PC-3 (cell line): ENCODE results near the gene PAGE5.

Experiments
- EZH2 ChIP-seq: fragments of 300-600 bp; sonication (generic); IDR thresholded peaks from one replicate; pipeline ENCODE4 v1.6.1; 2017; ENCODE audit warnings: antibody characterized with exemption, mild to moderate bottlenecking, low read length; ENCODE audit not compliant: unreplicated experiment
- EZH2phosphoT487 ChIP-seq: fragments of 300-600 bp; sonication (generic); IDR thresholded peaks from 2 replicates; pipeline ENCODE4 v1.6.1; 2018; ENCODE audit warnings: mild to moderate bottlenecking, antibody characterized with exemption, low read length, borderline replicate concordance
- TF ChIP-seq, protein P1 (sequence below): fragments of 300-600 bp; sonication (generic); conservative IDR thresholded peaks from 2 replicates; pipeline ENCODE4 v1.5.1; 2017; ENCODE audit warnings: antibody characterized with exemption, low read depth, mild to moderate bottlenecking, low read length

DNA sequence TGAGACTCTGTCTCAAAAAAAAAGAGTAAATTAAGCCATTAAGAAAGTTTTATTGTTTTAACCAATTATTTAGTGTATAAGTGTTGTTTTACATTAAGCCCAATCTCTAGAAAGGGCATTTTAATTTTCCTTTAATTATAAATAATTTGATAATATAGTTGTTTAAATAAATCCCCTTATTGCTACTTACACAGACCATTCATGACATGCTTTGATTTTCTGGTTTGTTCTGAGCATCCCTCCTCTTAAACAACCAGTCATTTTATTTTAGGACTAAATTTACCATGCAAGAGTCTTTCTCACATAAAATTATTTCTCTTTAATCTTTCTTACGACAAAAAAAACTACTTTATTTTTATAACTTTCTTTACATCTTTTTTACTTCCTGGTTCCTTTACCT is 23.5 kb upstream of the PAGE5 start:
- TF ChIP-seq, protein P1, sequence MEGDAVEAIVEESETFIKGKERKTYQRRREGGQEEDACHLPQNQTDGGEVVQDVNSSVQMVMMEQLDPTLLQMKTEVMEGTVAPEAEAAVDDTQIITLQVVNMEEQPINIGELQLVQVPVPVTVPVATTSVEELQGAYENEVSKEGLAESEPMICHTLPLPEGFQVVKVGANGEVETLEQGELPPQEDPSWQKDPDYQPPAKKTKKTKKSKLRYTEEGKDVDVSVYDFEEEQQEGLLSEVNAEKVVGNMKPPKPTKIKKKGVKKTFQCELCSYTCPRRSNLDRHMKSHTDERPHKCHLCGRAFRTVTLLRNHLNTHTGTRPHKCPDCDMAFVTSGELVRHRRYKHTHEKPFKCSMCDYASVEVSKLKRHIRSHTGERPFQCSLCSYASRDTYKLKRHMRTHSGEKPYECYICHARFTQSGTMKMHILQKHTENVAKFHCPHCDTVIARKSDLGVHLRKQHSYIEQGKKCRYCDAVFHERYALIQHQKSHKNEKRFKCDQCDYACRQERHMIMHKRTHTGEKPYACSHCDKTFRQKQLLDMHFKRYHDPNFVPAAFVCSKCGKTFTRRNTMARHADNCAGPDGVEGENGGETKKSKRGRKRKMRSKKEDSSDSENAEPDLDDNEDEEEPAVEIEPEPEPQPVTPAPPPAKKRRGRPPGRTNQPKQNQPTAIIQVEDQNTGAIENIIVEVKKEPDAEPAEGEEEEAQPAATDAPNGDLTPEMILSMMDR, result no peak
- TF ChIP-seq EZH2phosphoT487, result no peak
- no peak for TF ChIP-seq EZH2
